ENCODE measurements around the gene ATG4C. TPM values are rescaled to one million over a fixed set of nuclear protein-coding genes. Genes with fewer than 3 reads are reported as not detected.
A peak's percentile ranks its signal among the peaks of the same experiment; 100 is the strongest.

Gene ATG4C
- total and polyA plus RNA-seq, 2 of the 4 experiments (the other 2 are of a cell fraction) = 4.7 to 7.2 TPM

DNA sequence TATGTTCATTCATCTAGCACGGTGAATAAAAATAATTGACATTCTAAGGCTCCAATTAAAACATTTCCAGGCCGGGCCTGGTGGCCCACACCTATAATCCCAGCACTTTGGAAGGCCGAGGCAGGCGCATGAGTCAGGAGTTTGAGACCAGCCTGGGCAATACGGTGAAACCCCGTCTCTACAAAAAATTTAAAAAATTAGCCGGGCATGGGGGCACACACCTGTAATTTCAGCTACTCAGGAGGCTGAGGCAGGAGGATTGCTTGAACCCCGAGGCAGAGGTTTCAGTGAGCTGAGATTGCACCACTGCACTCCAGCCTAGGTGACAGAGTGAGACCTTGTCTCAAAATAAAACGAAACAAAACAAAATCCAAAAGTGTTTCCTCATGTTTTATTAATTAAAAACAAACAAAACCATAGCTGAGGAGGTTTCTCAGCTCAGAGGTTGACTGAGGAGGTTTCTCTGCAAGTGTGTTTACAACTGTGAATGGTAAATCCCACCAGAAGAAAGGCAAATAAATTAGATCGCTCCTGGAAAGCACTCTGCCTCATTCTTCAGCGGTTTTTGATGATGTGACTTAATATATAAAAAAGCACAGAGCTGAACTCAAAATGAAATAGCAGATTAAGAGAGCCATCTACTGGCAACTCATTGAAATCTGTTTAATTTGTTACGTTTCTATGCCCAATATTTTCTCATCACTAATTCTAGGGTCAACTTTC is 37.7 kb upstream of the ATG4C start:
- H2BK15ac ChIP-seq (ENCODE audit: low read depth, low read length) = no peak overlapping the region
- dilution Hi-C loops (cut with HindIII; ENCODE audit: low sequenced_read_pairs, unreplicated experiment) = no loop called here
- no peak overlapping the region for H2BK20ac ChIP-seq (ENCODE audit: low read depth, low read length)
- no peak overlapping the region for H2BK120ac ChIP-seq (ENCODE audit: low read depth, low read length)
- peak overlapping the region; percentile 4; the same call in 1 of the 2 replicates for H3K18ac ChIP-seq (ENCODE audit: low read depth, low read length)
- H3K79me1 ChIP-seq (ENCODE audit: low read depth in 1 of 2, low read length in 2 of 2) = no peaks in the 10 kb centered on the region
- no peak overlapping the region for H4K5ac ChIP-seq (ENCODE audit: low read depth, low read length)
- H3K4me3 ChIP-seq (ENCODE audit: insufficient read depth, low read depth, low read length) = no peak overlapping the region; the same call in 1 of the 2 replicates
- H2AK5ac ChIP-seq (ENCODE audit: low read depth, low read length) = no peak overlapping the region
- no peak overlapping the region for H4K91ac ChIP-seq (ENCODE audit: insufficient read depth, low read depth, low read length)
- 0 out of 2 replicates have a peak overlapping the region, but pooled peaks have one; percentile 73 for H3K14ac ChIP-seq (replicated peaks; ENCODE audit: low read depth, low read length)
- no peaks in the 10 kb centered on the region for H3K27me3 ChIP-seq (ENCODE audit: control insufficient read depth, insufficient read depth, low read length)
- ChIA-PET POLR2A (ENCODE audit: unreplicated experiment) (interaction anchor here (0.6 to 0.7 kb wide), 3 partner anchors 230 to 304 kb away, joined by 3 to 7 read pairs (median 4); no protein-coding TSS in a partner anchor), CTCF (interaction anchor here (0.5 to 1.9 kb wide), 14 partner anchors 9 to 570 kb away, joined by 3 to 12 read pairs (median 3); no protein-coding TSS in a partner anchor)
- no peaks in the 10 kb centered on the region for H3K9me1 ChIP-seq (ENCODE audit: insufficient read depth, low read length)
- no peak overlapping the region for H3K56ac ChIP-seq (ENCODE audit: extremely low read depth, insufficient read depth, low read length)
- TF ChIP-seq, protein P1, sequence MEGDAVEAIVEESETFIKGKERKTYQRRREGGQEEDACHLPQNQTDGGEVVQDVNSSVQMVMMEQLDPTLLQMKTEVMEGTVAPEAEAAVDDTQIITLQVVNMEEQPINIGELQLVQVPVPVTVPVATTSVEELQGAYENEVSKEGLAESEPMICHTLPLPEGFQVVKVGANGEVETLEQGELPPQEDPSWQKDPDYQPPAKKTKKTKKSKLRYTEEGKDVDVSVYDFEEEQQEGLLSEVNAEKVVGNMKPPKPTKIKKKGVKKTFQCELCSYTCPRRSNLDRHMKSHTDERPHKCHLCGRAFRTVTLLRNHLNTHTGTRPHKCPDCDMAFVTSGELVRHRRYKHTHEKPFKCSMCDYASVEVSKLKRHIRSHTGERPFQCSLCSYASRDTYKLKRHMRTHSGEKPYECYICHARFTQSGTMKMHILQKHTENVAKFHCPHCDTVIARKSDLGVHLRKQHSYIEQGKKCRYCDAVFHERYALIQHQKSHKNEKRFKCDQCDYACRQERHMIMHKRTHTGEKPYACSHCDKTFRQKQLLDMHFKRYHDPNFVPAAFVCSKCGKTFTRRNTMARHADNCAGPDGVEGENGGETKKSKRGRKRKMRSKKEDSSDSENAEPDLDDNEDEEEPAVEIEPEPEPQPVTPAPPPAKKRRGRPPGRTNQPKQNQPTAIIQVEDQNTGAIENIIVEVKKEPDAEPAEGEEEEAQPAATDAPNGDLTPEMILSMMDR (conservative IDR thresholded peaks at IDR 0.05; ENCODE audit: low read depth, low read length) = peak; percentile 71
- TF ChIP-seq MXI1 (IDR thresholded peaks at IDR 0.05; ENCODE audit: borderline replicate concordance, low read depth, low read length) (no peak), MAFK (IDR thresholded peaks at IDR 0.05; ENCODE audit: low read depth, low read length) (peak; percentile 43; the same call in 1 of the 2 replicates), FOS (IDR thresholded peaks at IDR 0.05; ENCODE audit: low read depth, low read length) (no peak), RAD21 (IDR thresholded peaks at IDR 0.05; ENCODE audit: low read length) (peak; percentile 93), RFX5 (IDR thresholded peaks at IDR 0.05; ENCODE audit: low read depth, low read length) (no peak), SMC3 (IDR thresholded peaks at IDR 0.05; ENCODE audit: low read depth, low read length) (peak; percentile 76)
- TF ChIP-seq, protein P2, sequence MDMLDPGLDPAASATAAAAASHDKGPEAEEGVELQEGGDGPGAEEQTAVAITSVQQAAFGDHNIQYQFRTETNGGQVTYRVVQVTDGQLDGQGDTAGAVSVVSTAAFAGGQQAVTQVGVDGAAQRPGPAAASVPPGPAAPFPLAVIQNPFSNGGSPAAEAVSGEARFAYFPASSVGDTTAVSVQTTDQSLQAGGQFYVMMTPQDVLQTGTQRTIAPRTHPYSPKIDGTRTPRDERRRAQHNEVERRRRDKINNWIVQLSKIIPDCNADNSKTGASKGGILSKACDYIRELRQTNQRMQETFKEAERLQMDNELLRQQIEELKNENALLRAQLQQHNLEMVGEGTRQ (IDR thresholded peaks at IDR 0.05; ENCODE audit: low read depth, low read length) = no peak
- 95% methylated on average over 4 of the region's 12 CpGs; no CpG with 5 or more reads in 1 of the 2 experiments for WGBS, 2 experiments (ENCODE audit: extremely low coverage in 2 of 2, insufficient read length in 1 of 2)
- intact Hi-C loops (cut with micrococcal nuclease) = loop anchor here (1.0 to 2.0 kb wide), 6 partner anchors 56 to 571 kb away; partner anchors contain the start of gene USP1
- H4K20me1 ChIP-seq (ENCODE audit: insufficient read depth, low read length) = no peaks in the 10 kb centered on the region
- no peak overlapping the region for H3K4ac ChIP-seq (ENCODE audit: low read depth, low read length)
- no peak overlapping the region for H2AK9ac ChIP-seq (replicated peaks; ENCODE audit: low read depth, low read length, poor library complexity)
- peak overlapping the region in 1 of 2 experiments; percentile 22; a peak in 1 of 4 replicates for H4K8ac ChIP-seq (ENCODE audit: low read depth in 2 of 2, low read length in 2 of 2)
- no peak overlapping the region for H3K27ac ChIP-seq (ENCODE audit: insufficient read depth, low read length)
- peak overlapping the region; percentile 59; the same call in 1 of the 2 replicates for H3K4me2 ChIP-seq (ENCODE audit: low read depth, low read length)
- BruUV-seq (replicated peaks) = no TSS peak
- no peaks in the 10 kb centered on the region for H3K9me3 ChIP-seq (ENCODE audit: control insufficient read depth, insufficient read depth, low read length)
- no peak overlapping the region for H2BK5ac ChIP-seq (ENCODE audit: low read depth, low read length, poor library complexity, severe bottlenecking)
- peaks cover 4% of the 10 kb centered on the region; the same call in 1 of the 2 replicates for H3K4me1 ChIP-seq (ENCODE audit: control insufficient read depth, insufficient read depth, low read length)
- in situ Hi-C loops (cut with MboI; ENCODE audit: low sequenced_read_pairs) = loop anchor here (5.0 to 25.0 kb wide), 2 partner anchors 239 to 559 kb away; partner anchors contain the start of gene L1TD1
- ATAC-seq (ENCODE audit: low read depth) (peak; percentile 69), DNase-seq (peak; percentile 70)
- H3K9ac ChIP-seq (ENCODE audit: low read depth, low read length) = no peak overlapping the region; the same call in 1 of the 2 replicates
- H3K23ac ChIP-seq (ENCODE audit: low read depth, low read length) = no peak overlapping the region
- no peaks in the 10 kb centered on the region for H3K36me3 ChIP-seq (ENCODE audit: control insufficient read depth, insufficient read depth, low read length)
- H2AFZ ChIP-seq (replicated peaks; ENCODE audit: low read length, poor library complexity) = no peak overlapping the region

Measured in IMR-90 (cell line).